Kidney (tissue), 14 donors: Measurements from ENCODE around the gene DUSP5. TPM values are rescaled to one million over a fixed set of nuclear protein-coding genes. Genes with fewer than 3 reads are reported as not detected.
A peak's percentile ranks its signal among the peaks of the same experiment; 100 is the strongest.

ENCODE experiments used
- DNase-seq, 5 donors: peaks; one replicate each; pipeline ENCODE4 v3.0.0-alpha.2; 2013 to 2020
- FAIRE-seq: peaks from 2 replicates; lab custom pipeline; 2012; peaks lifted over from hg19 to GRCh38; lab: Jason Lieb, UNC
- H3K27ac ChIP-seq, 2 donors: one replicate each; pipeline ENCODE4 v1.7.0; 2013; ENCODE audit warnings: low read depth in 2 of 2, low read length in 2 of 2, inconsistent platforms in 1 of 2
- H3K27me3 ChIP-seq: one replicate; pipeline ENCODE4 v1.7.1; 2013; ENCODE audit warnings: low read length, inconsistent platforms; ENCODE audit not compliant: control insufficient read depth, insufficient read depth
- H3K36me3 ChIP-seq, 3 donors: one replicate each; pipeline versions ENCODE4 v1.7.0 to v1.7.1; 2013; ENCODE audit warnings: low read length in 3 of 3, control low read depth in 1 of 3, inconsistent platforms in 1 of 3; ENCODE audit not compliant: insufficient read depth in 3 of 3, control insufficient read depth in 2 of 3
- H3K4me1 ChIP-seq, 3 donors: one replicate each; pipeline versions ENCODE4 v1.7.0 to v1.7.1; 2013; ENCODE audit warnings: low read length in 3 of 3, inconsistent platforms in 1 of 3, low read depth in 1 of 3; ENCODE audit not compliant: control insufficient read depth in 2 of 3, insufficient read depth in 2 of 3
- H3K4me3 ChIP-seq, 3 donors: one replicate each; pipeline versions ENCODE4 v1.7.0 to v1.8.1; 2013; ENCODE audit warnings: low read length in 3 of 3, control low read depth in 1 of 3, inconsistent platforms in 1 of 3
- H3K9ac ChIP-seq, 3 donors: one replicate each; pipeline versions ENCODE4 v1.7.0 to v1.7.1; 2013; ENCODE audit warnings: low read length in 3 of 3, control low read depth in 1 of 3, inconsistent platforms in 1 of 3
- H3K9me3 ChIP-seq, 3 donors: one replicate each; pipeline versions ENCODE4 v1.7.0 to v1.7.1; 2013; ENCODE audit warnings: low read length in 3 of 3, control low read depth in 1 of 3, inconsistent platforms in 1 of 3; ENCODE audit not compliant: control insufficient read depth in 2 of 3, insufficient read depth in 1 of 3
- intact Hi-C: fragments of 100-400 bp; cut with DNase I; formaldehyde crosslinking; loops from one replicate; pipeline ENCODE4 v1.11.1; 2022
- polyA plus RNA-seq: library from polyadenylated mRNA; stranded (reverse); fragments of 350-450 nt; fragmentation: Illumina TruSeq; extraction: RNeasy Lipid Tissue Mini Kit (QIAGEN cat#74804); gene quantifications from one replicate; pipeline ENCODE4 v1.2.3, GENCODE V29; 2014; ENCODE audit warnings: low read depth, low replicate concordance; ENCODE audit not compliant: insufficient read depth
- total RNA-seq: library from RNA; stranded (reverse); fragmentation: NEBNext Ultra II Directional; extraction: Animal tissue kit (Norgen Biotek cat#: 25700); gene quantifications from one replicate; pipeline ENCODE4 v1.2.1, GENCODE V29; 2021
- TF ChIP-seq, protein P1 (sequence below): IDR thresholded peaks from 3 replicates; pipeline ENCODE4 v1.5.1; 2012; ENCODE audit warnings: mild to moderate bottlenecking, moderate library complexity, borderline replicate concordance; ENCODE audit not compliant: insufficient read depth; ENCODE audit errors: extremely low read depth
- donor health status: control.
- donor health status: control.
- donor health status: control.
- donor health status: control.
- donor health status: control.
- donor health status: DM: yes; HTN: yes; CAD: no.
- donor health status: Normal renal cell carcinoma (clear cell type).

DUSP5 gene
- total and polyA plus RNA-seq, 2 donors from 2014 or later, result 9.0 to 23.7 TPM

DNA sequence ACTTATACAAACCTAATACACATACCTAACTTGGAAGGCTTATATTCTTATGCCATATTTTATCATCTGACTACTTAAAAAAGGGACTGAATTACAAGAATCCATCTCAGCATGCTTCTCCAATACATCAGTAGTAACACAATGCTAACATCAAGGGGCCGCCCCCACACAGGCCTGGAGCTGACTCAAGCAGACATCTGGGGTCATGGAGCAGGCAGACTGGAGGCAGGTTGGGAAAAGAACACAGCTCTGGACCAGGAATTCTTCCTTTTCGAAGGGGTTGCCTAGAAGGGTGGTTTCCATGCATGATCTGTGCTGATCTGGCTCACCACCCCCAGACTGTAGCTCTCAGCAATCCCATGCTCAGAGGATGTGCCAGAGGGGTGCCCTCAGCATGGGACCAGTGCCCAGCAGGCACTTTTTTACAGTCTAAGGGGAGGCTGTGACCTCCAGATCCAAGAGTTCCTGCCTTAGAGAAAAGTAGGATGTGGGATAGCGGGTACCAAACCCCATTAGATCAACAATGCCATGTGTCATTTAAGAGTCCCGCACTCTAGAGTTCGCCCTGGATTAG, 26.1 kb upstream of the DUSP5 start:
- TF ChIP-seq, protein P1, sequence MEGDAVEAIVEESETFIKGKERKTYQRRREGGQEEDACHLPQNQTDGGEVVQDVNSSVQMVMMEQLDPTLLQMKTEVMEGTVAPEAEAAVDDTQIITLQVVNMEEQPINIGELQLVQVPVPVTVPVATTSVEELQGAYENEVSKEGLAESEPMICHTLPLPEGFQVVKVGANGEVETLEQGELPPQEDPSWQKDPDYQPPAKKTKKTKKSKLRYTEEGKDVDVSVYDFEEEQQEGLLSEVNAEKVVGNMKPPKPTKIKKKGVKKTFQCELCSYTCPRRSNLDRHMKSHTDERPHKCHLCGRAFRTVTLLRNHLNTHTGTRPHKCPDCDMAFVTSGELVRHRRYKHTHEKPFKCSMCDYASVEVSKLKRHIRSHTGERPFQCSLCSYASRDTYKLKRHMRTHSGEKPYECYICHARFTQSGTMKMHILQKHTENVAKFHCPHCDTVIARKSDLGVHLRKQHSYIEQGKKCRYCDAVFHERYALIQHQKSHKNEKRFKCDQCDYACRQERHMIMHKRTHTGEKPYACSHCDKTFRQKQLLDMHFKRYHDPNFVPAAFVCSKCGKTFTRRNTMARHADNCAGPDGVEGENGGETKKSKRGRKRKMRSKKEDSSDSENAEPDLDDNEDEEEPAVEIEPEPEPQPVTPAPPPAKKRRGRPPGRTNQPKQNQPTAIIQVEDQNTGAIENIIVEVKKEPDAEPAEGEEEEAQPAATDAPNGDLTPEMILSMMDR, result no peak
- intact Hi-C loops, result no loop called here
- H3K27ac ChIP-seq, result no peak overlapping the region
- H3K36me3 ChIP-seq, result no peaks in the 10 kb centered on the region
- H3K4me1 ChIP-seq, result peaks cover 0 to 2% (median 0%) of the 10 kb centered on the region in 3 donors
- H3K9ac ChIP-seq, result no peak overlapping the region
- H3K9me3 ChIP-seq, result no peaks in the 10 kb centered on the region
- FAIRE-seq, result no peak
- H3K4me3 ChIP-seq, result no peak overlapping the region
- H3K27me3 ChIP-seq, result no peaks in the 10 kb centered on the region
- DNase-seq, result peak; percentile 16 to 72 (median 67)

DNA sequence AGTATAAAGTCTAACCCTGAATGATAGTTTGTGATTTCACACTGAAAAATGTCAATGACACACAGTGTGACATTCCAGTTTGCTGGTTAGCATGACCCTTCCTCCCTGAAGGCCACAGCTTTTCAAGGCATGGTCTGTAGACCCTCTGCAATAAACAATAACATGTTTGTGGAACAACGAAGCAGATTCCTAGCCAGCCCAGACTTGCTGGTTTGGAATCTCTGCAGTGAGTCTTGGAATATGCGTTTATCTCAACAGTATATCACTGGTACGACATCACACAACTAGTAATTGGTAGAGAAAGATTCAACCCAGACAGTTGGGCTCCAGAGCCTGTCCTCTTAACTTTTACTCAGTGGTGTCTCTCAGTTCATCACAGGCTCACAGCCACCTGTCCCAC, 23.7 kb upstream of the DUSP5 start:
- H3K27ac ChIP-seq, result no peak overlapping the region
- FAIRE-seq, result no peak

DNA sequence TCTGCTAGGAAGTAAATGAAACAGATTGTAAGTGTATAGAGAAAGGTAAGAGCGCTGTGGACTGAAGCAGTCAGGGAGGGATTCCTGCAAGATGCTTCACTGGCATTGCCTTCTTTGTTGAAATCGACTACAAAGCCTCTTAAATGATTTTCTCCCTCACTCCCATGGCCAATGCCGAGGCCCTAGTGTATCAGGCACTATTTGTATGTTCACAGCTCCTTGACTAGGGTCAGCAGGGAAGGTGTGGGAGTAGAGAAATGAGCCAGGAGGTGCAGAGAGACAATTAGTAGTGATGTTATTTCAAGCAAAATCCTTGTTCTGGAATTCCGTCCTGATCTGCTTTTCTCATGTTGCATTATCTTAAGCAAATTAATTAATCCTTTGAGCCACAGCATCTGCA, 22.9 kb upstream of the DUSP5 start:
- no peak overlapping the region for H3K9ac ChIP-seq
- no peak for FAIRE-seq
- TF ChIP-seq, protein P1, result no peak

More for the DNA sequence above, 23.7 kb upstream of the DUSP5 start:
- TF ChIP-seq, protein P1, result no peak
- no peak overlapping the region for H3K4me3 ChIP-seq
- H3K9me3 ChIP-seq, result no peaks in the 10 kb centered on the region
- no peaks in the 10 kb centered on the region for H3K36me3 ChIP-seq
- H3K4me1 ChIP-seq, result peaks cover 0 to 2% (median 0%) of the 10 kb centered on the region in 3 donors
- intact Hi-C loops, result no loop called here
- H3K27me3 ChIP-seq, result no peaks in the 10 kb centered on the region
- DNase-seq, result no peak
- no peak overlapping the region for H3K9ac ChIP-seq

More for the DNA sequence above, 22.9 kb upstream of the DUSP5 start:
- Histone ChIP-seq H3K9me3 (no peaks in the 10 kb centered on the region), H3K36me3 (no peaks in the 10 kb centered on the region), H3K4me1 (peaks cover 0 to 2% (median 0%) of the 10 kb centered on the region in 3 donors), H3K4me3 (no peak overlapping the region), H3K27me3 (no peaks in the 10 kb centered on the region), H3K27ac (no peak overlapping the region)
- DNase-seq, result peak in 3 of 5 donors; percentile 56 to 83 (median 69)
- intact Hi-C loops, result no loop called here
